ENCODE data around the gene LYRM9.
"Not testable (repeated sequence)": the region's sequence is repeated elsewhere in the genome, so short reads cannot be mapped to it uniquely, and the experiment has no call there.

Gene LYRM9

DNA sequence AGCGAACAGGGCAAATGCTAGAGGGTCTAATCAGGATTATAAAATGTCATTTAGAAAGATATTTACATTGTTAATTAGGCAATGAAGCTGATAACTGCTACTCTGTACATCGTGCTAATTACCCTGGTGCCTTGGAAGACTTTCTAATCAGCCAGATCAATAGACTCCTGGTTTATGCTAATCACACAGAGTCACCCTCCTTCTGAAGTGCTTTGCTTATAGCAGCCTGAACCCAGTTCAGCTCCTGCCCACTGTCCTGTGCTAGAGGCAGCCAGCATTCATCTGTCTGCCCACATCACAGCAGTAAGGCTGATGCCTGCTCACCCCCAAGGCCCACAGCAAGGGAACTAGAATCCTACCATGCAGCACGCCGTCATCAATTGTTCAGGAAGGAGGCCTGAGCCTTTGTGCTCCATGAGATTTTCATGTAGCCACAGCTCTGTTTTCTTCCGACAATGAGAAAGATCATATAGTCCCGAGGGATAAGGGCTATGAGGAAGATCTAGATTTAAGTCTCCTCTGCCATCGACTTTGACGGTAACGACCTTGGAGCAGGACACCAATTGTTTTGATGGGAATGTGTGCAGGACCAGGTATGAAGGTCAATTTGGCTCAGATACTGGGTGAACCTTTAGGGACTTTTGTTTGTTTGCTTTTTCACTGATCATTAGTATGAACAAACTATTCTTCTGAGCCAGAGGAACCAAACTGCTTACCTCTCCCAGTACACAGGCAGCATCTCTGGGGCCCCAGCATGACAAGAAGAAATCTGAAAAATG lies 12.5 kb upstream of the LYRM9 start:
- DNase-seq: no peak

- no peak for DNase-seq
Observed at GRCh38 chr17:27904534-27905446, 11.6 kb upstream of the LYRM9 start.

- DNase-seq: peak; percentile 32
Observed at GRCh38 chr17:27904114-27904513, 10.9 kb upstream of the LYRM9 start.

DNA sequence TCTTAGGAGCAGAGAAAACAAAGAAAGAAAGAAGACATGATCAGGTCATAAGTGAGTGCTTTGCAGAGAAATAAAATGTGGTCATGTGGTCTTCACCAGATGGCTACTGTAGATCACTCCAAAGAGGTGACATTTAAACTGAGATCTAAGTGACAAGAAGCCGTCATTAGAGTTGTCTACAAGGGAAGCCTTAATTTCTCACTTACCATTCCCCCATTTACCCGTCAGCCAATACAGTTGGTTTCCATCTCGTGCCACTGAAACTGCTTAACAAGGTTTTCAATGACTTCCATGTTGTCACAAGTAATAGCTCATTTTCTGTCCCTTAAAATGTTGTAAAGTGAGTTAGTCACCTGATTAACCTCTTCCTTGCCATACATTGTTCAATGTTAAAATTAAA lies 6.4 kb upstream of the LYRM9 start:
- no peak for DNase-seq

DNA sequence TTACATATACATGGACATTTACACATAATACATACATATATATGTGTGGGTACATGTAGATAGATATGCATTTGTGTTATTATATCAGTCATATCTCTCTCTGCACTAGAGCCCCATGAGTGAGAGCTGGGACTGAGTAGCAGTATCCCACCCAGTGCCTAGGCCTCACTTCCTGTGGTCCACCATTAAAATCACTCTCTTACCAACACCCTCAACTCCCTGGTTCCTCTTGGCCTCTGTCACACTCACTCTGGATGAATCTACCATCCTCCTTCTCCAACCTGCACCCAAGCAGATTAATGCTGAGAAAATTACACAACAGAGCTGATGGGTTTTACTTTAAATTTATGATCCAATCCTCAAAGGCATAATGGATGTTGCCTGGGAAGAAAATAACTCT lies 4.9 kb upstream of the LYRM9 start:
- DNase-seq: no peak

GRCh38 chr17:27896701-27897100 lies 3.5 kb upstream of the LYRM9 start:
- DNase-seq: no peak

GRCh38 chr17:27895940-27896535 lies 2.9 kb upstream of the LYRM9 start:
- no peak for DNase-seq

DNA sequence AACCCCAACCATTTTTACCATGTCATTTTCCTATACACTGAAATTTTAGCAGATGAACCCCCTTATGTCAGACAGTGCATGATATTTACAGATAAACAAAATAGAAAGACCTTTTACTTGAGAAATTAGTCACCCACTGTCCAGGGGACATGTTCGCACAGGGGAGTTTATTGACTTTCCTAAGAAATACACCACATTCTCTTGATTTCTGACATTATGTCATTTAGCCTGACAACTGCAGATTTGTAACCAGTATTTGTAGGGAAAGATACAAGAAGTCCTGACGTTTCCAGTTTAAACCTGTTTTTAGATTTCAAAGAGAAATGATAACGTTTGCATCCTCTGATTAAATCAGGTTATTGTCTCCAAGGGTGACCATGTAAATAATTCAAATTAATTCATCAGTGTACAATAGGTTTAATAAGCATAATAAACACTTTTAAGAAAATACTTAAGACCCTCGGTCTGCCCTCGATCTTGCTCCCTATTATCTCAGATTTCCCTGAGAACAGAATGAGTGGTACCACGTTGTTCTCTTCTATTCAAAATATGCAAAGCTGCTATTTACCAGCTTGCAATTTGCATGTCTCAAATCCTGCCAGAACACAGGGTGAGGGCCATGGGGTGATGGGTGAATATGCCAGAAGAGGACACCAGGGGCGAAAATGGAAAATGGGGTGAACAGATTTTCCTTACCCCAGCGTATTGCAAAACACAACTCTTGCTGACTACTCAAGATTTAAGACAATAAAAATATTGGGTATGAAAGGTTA lies 2.1 kb upstream of the LYRM9 start:
- peak; percentile 7 for DNase-seq

- no peak for DNase-seq
Observed at GRCh38 chr17:27893841-27894503, 807 bp upstream of the LYRM9 start.

- DNase-seq: no peak
Observed at GRCh38 chr17:27892542-27892865, 661 bp downstream of the LYRM9 start.

- DNase-seq: no peak
Observed at GRCh38 chr17:27891841-27892240, 1.3 kb downstream of the LYRM9 start.

DNA sequence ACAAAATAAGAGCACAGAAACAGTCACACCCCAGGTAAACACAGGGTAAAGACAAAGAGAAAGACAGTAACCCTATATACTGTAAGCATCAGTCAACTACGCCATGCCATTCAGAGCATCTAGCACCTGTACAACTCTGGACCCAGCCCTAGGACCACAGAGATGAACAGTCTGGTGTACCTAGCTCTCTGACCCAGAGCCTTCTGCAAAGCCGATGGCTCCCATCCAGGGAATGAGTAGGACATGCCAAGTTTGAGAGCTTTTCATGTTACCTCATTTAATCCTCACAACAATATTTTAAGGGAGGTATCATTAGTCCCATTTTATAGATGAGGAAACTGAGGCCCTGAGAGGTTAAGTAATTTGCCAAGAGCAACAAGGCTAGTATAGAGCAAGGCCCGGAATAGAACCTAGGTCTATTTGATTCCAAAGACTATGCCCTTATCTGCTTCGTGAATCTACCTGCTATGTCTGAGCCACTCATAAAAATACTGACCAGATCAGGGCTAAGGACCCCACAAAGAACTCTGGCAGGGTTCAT lies 3.4 kb downstream of the LYRM9 start:
- no peak for DNase-seq

DNA sequence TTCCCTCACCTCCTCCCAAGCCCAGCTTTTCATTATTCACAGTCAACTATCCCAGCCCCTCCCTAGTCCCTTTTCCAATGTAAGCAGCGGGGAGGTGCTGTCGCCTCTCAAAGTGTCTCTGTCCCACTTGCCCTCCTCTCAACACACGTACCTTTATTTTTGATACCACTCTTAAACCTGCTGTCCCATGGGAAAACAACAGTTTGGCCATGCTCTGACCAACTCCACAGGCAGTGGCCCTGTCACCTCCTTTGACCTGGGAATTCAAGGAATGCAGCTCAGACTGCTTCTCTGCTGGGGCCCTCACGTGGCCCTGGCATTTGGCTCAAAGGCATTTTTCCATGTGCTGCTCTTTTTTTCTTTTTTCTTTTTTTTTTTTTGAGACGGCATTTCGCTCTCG lies 4.2 kb downstream of the LYRM9 start:
- DNase-seq: no peak

- DNase-seq: no peak
Observed at GRCh38 chr17:27888067-27888466, 5.1 kb downstream of the LYRM9 start.

GRCh38 chr17:27886348-27886906 lies 6.7 kb downstream of the LYRM9 start:
- not testable (repeated sequence) for DNase-seq

GRCh38 chr17:27882162-27882840 lies 10.9 kb downstream of the LYRM9 start:
- no peak for DNase-seq

DNA sequence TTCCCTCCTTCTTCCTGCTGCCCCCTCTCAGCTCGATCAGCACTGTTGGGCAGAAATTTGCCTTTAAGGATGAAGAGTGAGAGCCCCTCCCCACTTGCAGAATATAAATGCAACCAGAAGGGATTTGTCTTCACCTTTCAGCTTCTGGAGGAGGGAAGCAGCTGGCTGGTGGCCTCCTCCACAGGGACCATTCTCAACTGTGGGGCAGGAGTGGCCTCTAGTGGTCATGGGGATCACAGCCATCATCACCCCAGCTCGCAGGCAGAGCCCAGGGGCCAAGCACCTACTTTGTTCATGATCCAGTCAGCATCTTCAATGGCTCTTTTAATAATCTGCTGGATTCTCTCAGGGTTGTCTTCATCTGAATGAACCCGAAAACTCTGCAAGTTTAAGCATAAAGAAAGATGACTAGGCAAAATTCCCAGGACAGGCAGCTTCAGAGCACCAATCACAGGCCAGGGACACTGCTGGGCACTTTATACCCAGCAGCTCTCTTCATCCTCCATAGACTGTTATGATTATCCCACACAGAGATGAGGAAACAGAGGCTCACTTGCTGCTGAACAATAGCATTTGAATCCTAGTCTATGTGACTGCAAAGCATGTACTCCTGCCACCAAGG lies 13.1 kb downstream of the LYRM9 start:
- DNase-seq: no peak

- no peak for DNase-seq
Observed at GRCh38 chr17:27878776-27879562, 14.2 kb downstream of the LYRM9 start.

DNA sequence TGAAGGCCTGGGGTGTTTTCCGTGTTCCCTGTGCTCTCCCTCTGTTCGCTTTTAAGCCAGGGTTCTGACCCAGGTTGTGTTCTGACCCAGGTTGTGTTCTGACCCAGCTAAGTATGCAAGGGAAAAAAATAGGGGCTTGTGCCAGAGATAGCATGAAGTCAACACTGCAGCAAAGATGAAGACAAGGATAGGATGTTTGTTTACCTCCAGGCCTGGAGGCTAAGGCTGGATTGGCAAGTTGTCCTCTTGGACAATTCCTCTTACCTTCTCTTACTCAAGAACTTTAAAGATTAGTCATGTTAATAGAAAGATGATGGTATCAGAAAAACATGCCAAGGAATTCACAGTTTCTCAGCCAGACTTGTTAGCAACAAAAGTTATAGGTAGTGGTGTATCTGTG lies 19.4 kb downstream of the LYRM9 start:
- no peak for DNase-seq

GRCh38 chr17:27873211-27873610 lies 20.0 kb downstream of the LYRM9 start:
- no peak for DNase-seq

All from NCI-H1048 (cell line).